CD4-positive, alpha-beta T cell (primary cell): Measurements from ENCODE around the gene NANOS2. TPM values are rescaled to one million over a fixed set of nuclear protein-coding genes. Genes with fewer than 3 reads are reported as not detected.

Experiments used
- ATAC-seq: fragments of 200-7000 bp; cut with Tn5 transposase; one replicate; pipeline ENCODE4 v1.10.0; 2022; ENCODE audit warnings: mild to moderate bottlenecking; ENCODE audit not compliant: poor library complexity
- CTCF ChIA-PET: fragments of 350-600 bp; sonication (Branson Sonifier 250); formaldehyde crosslinking; loops from one replicate; lab custom pipeline; 2021; ENCODE audit warnings: antibody characterized with exemption, inconsistent platforms; lab: Charles Lee
- POLR2A ChIA-PET: fragments of 350-600 bp; sonication (Branson Sonifier 250); formaldehyde crosslinking; loops from one replicate; lab custom pipeline; 2021; ENCODE audit warnings: antibody characterized with exemption, inconsistent platforms; lab: Charles Lee
- DNase-seq, 14 experiments: peaks; one replicate each; pipeline ENCODE4 v3.0.0-alpha.2; 2013 to 2020; ENCODE audit warnings: mixed read lengths in 2 of 14
- H3K27ac ChIP-seq, 2 donors: one replicate each; pipeline versions ENCODE4 v1.5.1 to v1.7.0; 2013; ENCODE audit warnings: low read length in 2 of 2, low read depth in 1 of 2, mild to moderate bottlenecking in 1 of 2
- H3K27me3 ChIP-seq, 2 experiments: 1 replicate in 1 of 2; 2 replicates in 1 of 2; pipeline versions ENCODE4 v1.6.1 to v1.7.0; 2013; ENCODE audit warnings: low read length in 2 of 2, control low read depth in 1 of 2, mild to moderate bottlenecking in 1 of 2, moderate library complexity in 1 of 2; ENCODE audit not compliant: insufficient read depth in 2 of 2, control insufficient read depth in 1 of 2
- H3K36me3 ChIP-seq: one replicate; pipeline ENCODE4 v1.6.1; 2013; ENCODE audit warnings: low read length, control low read depth; ENCODE audit not compliant: insufficient read depth
- H3K4me1 ChIP-seq: one replicate; pipeline ENCODE4 v1.6.1; 2013; ENCODE audit warnings: low read length, control low read depth; ENCODE audit not compliant: insufficient read depth
- H3K4me3 ChIP-seq: one replicate; pipeline ENCODE4 v1.5.1; 2013; ENCODE audit warnings: mild to moderate bottlenecking, low read length, moderate library complexity
- H3K9me3 ChIP-seq, 2 experiments: 1 replicate in 1 of 2; 2 replicates in 1 of 2; pipeline versions ENCODE4 v1.6.1 to v1.7.0; 2013; ENCODE audit warnings: low read length in 2 of 2, mild to moderate bottlenecking in 2 of 2, control low read depth in 1 of 2, moderate library complexity in 1 of 2; ENCODE audit not compliant: control insufficient read depth in 1 of 2, insufficient read depth in 1 of 2
- H3K27ac Mint-ChIP-seq: one replicate; pipeline ENCODE4 v1.8.0; 2020; ENCODE audit warnings: mixed read lengths
- H3K27me3 Mint-ChIP-seq: one replicate; pipeline ENCODE4 v1.8.0; 2021; ENCODE audit warnings: mixed read lengths
- H3K36me3 Mint-ChIP-seq: one replicate; pipeline ENCODE4 v1.8.0; 2021; ENCODE audit warnings: low read depth, mixed read lengths
- H3K4me1 Mint-ChIP-seq: one replicate; pipeline ENCODE4 v1.8.0; 2021; ENCODE audit warnings: low read depth, mixed read lengths
- H3K4me3 Mint-ChIP-seq: one replicate; pipeline ENCODE4 v1.8.0; 2020; ENCODE audit warnings: mild to moderate bottlenecking, mixed read lengths
- H3K9me3 Mint-ChIP-seq: one replicate; pipeline ENCODE4 v1.8.0; 2020; ENCODE audit warnings: mixed read lengths
- CTCF ChIP-seq: fragments of 200-600 bp; IDR thresholded peaks from one replicate; pipeline ENCODE4 v1.8.0; 2022; ENCODE audit warnings: antibody characterized with exemption, mild to moderate bottlenecking
- intact Hi-C, 2 experiments: fragments of 100-400 bp; cut with DNase I in 1 of 2; cut with micrococcal nuclease in 1 of 2; formaldehyde crosslinking; loops; one replicate each; pipeline versions ENCODE4 v1.15.1 to v1.9.0; 2023 to 2025; cut with DNase I, micrococcal nuclease
- total RNA-seq, 174 experiments: library from RNA in 2 of 174; stranded (reverse) in 2 of 174; gene quantifications; one replicate each; pipeline ENCODE4 v1.2.3 and lab custom pipeline; 2021 to 2026

The NANOS2 gene
- total RNA-seq, 2 experiments from 2014 or later = not detected

GRCh38 chr19:45935267-45935666, 20.7 kb upstream of the NANOS2 start:
- no peak overlapping the region for H3K4me3 ChIP-seq
- intact Hi-C loops = no loop called here
- H3K27ac Mint-ChIP-seq = no peak overlapping the region
- H3K36me3 Mint-ChIP-seq = no peaks in the 10 kb centered on the region
- peaks cover 0 to 4% of the 10 kb centered on the region in 2 experiments for H3K9me3 ChIP-seq
- no peak overlapping the region for H3K4me3 Mint-ChIP-seq
- H3K27ac ChIP-seq = no peak overlapping the region
- no peaks in the 10 kb centered on the region for H3K4me1 ChIP-seq
- DNase-seq (no peak), ATAC-seq (no peak)
- ChIA-PET POLR2A (no interaction called here), CTCF (no interaction called here)
- peaks cover 29 to 30% of the 10 kb centered on the region in 2 experiments for H3K27me3 ChIP-seq
- H3K36me3 ChIP-seq = no peaks in the 10 kb centered on the region
- H3K4me1 Mint-ChIP-seq = no peaks in the 10 kb centered on the region
- no peak for TF ChIP-seq CTCF
- H3K9me3 Mint-ChIP-seq = no peaks in the 10 kb centered on the region
- peaks cover 83% of the 10 kb centered on the region for H3K27me3 Mint-ChIP-seq

GRCh38 chr19:45934551-45935230, 20.1 kb upstream of the NANOS2 start:
- no peaks in the 10 kb centered on the region for H3K4me1 ChIP-seq
- H3K4me1 Mint-ChIP-seq = no peaks in the 10 kb centered on the region
- H3K27ac ChIP-seq = no peak overlapping the region
- intact Hi-C loops = no loop called here
- TF ChIP-seq CTCF = no peak
- DNase-seq (no peak), ATAC-seq (no peak)
- peaks cover 0 to 4% of the 10 kb centered on the region in 2 experiments for H3K9me3 ChIP-seq
- H3K4me3 ChIP-seq = no peak overlapping the region
- H3K9me3 Mint-ChIP-seq = no peaks in the 10 kb centered on the region
- H3K27ac Mint-ChIP-seq = no peak overlapping the region
- H3K4me3 Mint-ChIP-seq = no peak overlapping the region
- ChIA-PET CTCF (no interaction called here), POLR2A (no interaction called here)
- H3K27me3 ChIP-seq = peaks cover 27 to 30% of the 10 kb centered on the region in 2 experiments
- no peaks in the 10 kb centered on the region for H3K36me3 Mint-ChIP-seq
- no peaks in the 10 kb centered on the region for H3K36me3 ChIP-seq
- H3K27me3 Mint-ChIP-seq = peaks cover 80% of the 10 kb centered on the region

GRCh38 chr19:45933759-45934158, 19.2 kb upstream of the NANOS2 start:
- intact Hi-C loops = no loop called here
- Histone ChIP-seq H3K4me3 (no peak overlapping the region), H3K4me1 (no peaks in the 10 kb centered on the region), H3K9me3 (peaks cover 0 to 4% of the 10 kb centered on the region in 2 experiments), H3K27me3 (peaks cover 24 to 27% of the 10 kb centered on the region in 2 experiments), H3K27ac (no peak overlapping the region), H3K36me3 (no peaks in the 10 kb centered on the region)
- Mint-ChIP-seq H3K27ac (no peak overlapping the region), H3K9me3 (no peaks in the 10 kb centered on the region), H3K4me1 (no peaks in the 10 kb centered on the region), H3K36me3 (no peaks in the 10 kb centered on the region), H3K4me3 (no peak overlapping the region), H3K27me3 (peaks cover 71% of the 10 kb centered on the region)
- ATAC-seq (no peak), DNase-seq (no peak)
- CTCF ChIA-PET = no interaction called here
- POLR2A ChIA-PET = no interaction called here
- no peak for TF ChIP-seq CTCF
